H9 (cell line): ENCODE data around the gene CAMTA1. TPM values are rescaled to one million over a fixed set of nuclear protein-coding genes. Genes with fewer than 3 reads are reported as not detected.

Source experiments
- DNase-seq: peaks from one replicate; pipeline ENCODE4 v3.0.0-alpha.2; 2017
- H2AFZ ChIP-seq: one replicate; pipeline ENCODE4 v1.6.1; 2013; ENCODE audit warnings: mild to moderate bottlenecking, low read length, control low read depth, moderate library complexity
- H2AK5ac ChIP-seq: 2 replicates; pipeline ENCODE4 v1.6.1; 2013; ENCODE audit warnings: low read length, control low read depth, mixed read lengths; ENCODE audit not compliant: insufficient read length
- H2BK120ac ChIP-seq: one replicate; pipeline ENCODE4 v1.6.1; 2013; ENCODE audit warnings: low read depth, mild to moderate bottlenecking, low read length, control low read depth, inconsistent platforms; ENCODE audit not compliant: poor library complexity, severe bottlenecking
- H2BK12ac ChIP-seq: 2 replicates; pipeline ENCODE4 v1.6.1; 2013; ENCODE audit warnings: low read length, control low read depth, mixed read lengths, low read depth; ENCODE audit not compliant: insufficient read length
- H2BK15ac ChIP-seq: 2 replicates; pipeline ENCODE4 v1.6.1; 2013; ENCODE audit warnings: low read depth, low read length, control low read depth
- H2BK20ac ChIP-seq: one replicate; pipeline ENCODE4 v1.6.1; 2013; ENCODE audit warnings: low read depth, mild to moderate bottlenecking, low read length, control low read depth, inconsistent platforms; ENCODE audit not compliant: poor library complexity, severe bottlenecking
- H2BK5ac ChIP-seq: 2 replicates; pipeline ENCODE4 v1.6.1; 2013; ENCODE audit warnings: low read length, control low read depth, mixed read lengths; ENCODE audit not compliant: insufficient read length
- H3K14ac ChIP-seq: 2 replicates; pipeline ENCODE4 v1.6.1; 2013; ENCODE audit warnings: low read length, control low read depth; ENCODE audit not compliant: insufficient read depth
- H3K18ac ChIP-seq: 2 replicates; pipeline ENCODE4 v1.6.1; 2013; ENCODE audit warnings: low read depth, mild to moderate bottlenecking, mixed read lengths, low read length, control low read depth; ENCODE audit not compliant: insufficient read length
- H3K23ac ChIP-seq: 2 replicates; pipeline ENCODE4 v1.6.1; 2013; ENCODE audit warnings: low read length, control low read depth, mixed read lengths, low read depth; ENCODE audit not compliant: insufficient read length
- H3K23me2 ChIP-seq: 2 replicates; pipeline ENCODE4 v1.6.1; 2013; ENCODE audit warnings: low read depth, mild to moderate bottlenecking, mixed read lengths, low read length, control low read depth; ENCODE audit not compliant: insufficient read length, poor library complexity, severe bottlenecking
- H3K27ac ChIP-seq: 2 replicates; pipeline ENCODE4 v1.5.1; 2013; ENCODE audit warnings: low read length, control low read depth, mixed read lengths, low read depth; ENCODE audit not compliant: insufficient read length
- H3K27me3 ChIP-seq: 2 replicates; pipeline ENCODE4 v1.6.1; 2013; ENCODE audit warnings: low read length, control low read depth, inconsistent platforms; ENCODE audit not compliant: insufficient read depth
- H3K4ac ChIP-seq: 2 replicates; pipeline ENCODE4 v1.6.1; 2013; ENCODE audit warnings: low read depth, mild to moderate bottlenecking, control low read depth, inconsistent platforms, low read length, moderate library complexity
- H3K4me1 ChIP-seq: 2 replicates; pipeline ENCODE4 v1.6.1; 2013; ENCODE audit warnings: low read length, control low read depth, inconsistent platforms; ENCODE audit not compliant: insufficient read depth
- H3K4me2 ChIP-seq: 2 replicates; pipeline ENCODE4 v1.6.1; 2013; ENCODE audit warnings: low read length, control low read depth, mixed read lengths; ENCODE audit not compliant: insufficient read length, insufficient read depth
- H3K56ac ChIP-seq: 2 replicates; pipeline ENCODE4 v1.6.1; 2013; ENCODE audit warnings: low read depth, mild to moderate bottlenecking, mixed read lengths, low read length, control low read depth; ENCODE audit not compliant: insufficient read length
- H3K79me1 ChIP-seq: 2 replicates; pipeline ENCODE4 v1.6.1; 2013; ENCODE audit warnings: low read depth, mild to moderate bottlenecking, moderate library complexity, low read length, control low read depth, inconsistent platforms; ENCODE audit not compliant: insufficient read depth, poor library complexity, severe bottlenecking
- H3K79me2 ChIP-seq: 2 replicates; pipeline ENCODE4 v1.6.1; 2013; ENCODE audit warnings: low read length, control low read depth, inconsistent platforms; ENCODE audit not compliant: insufficient read depth
- H3K9ac ChIP-seq: 2 replicates; pipeline ENCODE4 v1.6.1; 2013; ENCODE audit warnings: low read length, control low read depth, mixed read lengths; ENCODE audit not compliant: insufficient read length; ENCODE audit errors: extremely low read depth
- H3K9me3 ChIP-seq: one replicate; pipeline ENCODE4 v1.6.1; 2013; ENCODE audit warnings: low read depth, low read length, inconsistent platforms; ENCODE audit not compliant: control insufficient read depth
- H3T11ph ChIP-seq: one replicate; pipeline ENCODE4 v1.6.1; 2013; ENCODE audit warnings: mild to moderate bottlenecking, low read length, control low read depth, inconsistent platforms
- H4K20me1 ChIP-seq: one replicate; pipeline ENCODE4 v1.6.1; 2013; ENCODE audit not compliant: control insufficient read depth, insufficient read length, insufficient read depth
- H4K5ac ChIP-seq: 2 replicates; pipeline ENCODE4 v1.6.1; 2013; ENCODE audit warnings: low read depth, mild to moderate bottlenecking, mixed read lengths, low read length, control low read depth; ENCODE audit not compliant: insufficient read length
- H4K8ac ChIP-seq: replicated peaks from 2 replicates; pipeline ENCODE4 v1.6.1; 2013; ENCODE audit warnings: low read length, control low read depth, mixed read lengths, low read depth; ENCODE audit not compliant: insufficient read length
- H4K91ac ChIP-seq: 2 replicates; pipeline ENCODE4 v1.6.1; 2013; ENCODE audit warnings: low read depth, mild to moderate bottlenecking, moderate library complexity, mixed read lengths, low read length, control low read depth; ENCODE audit not compliant: insufficient read length
- H3K27ac Mint-ChIP-seq, 3 experiments: 2 replicates in 2 of 3; 3 replicates in 1 of 3; pipeline ENCODE4 v1.8.0; 2020 to 2021; ENCODE audit warnings: mixed read lengths in 3 of 3, mild to moderate bottlenecking in 1 of 3, moderate library complexity in 1 of 3
- H3K27me3 Mint-ChIP-seq: 2 replicates; pipeline ENCODE4 v1.8.0; 2021; ENCODE audit warnings: low read depth, mild to moderate bottlenecking, moderate library complexity, mixed read lengths
- H3K36me3 Mint-ChIP-seq, 3 experiments: 2 replicates in 2 of 3; 3 replicates in 1 of 3; pipeline ENCODE4 v1.8.0; 2020 to 2021; ENCODE audit warnings: low read depth in 3 of 3, mixed read lengths in 3 of 3; ENCODE audit not compliant: insufficient read depth in 1 of 3
- H3K4me1 Mint-ChIP-seq, 2 experiments: 2 replicates each; pipeline ENCODE4 v1.8.0; 2020; ENCODE audit warnings: mixed read lengths in 2 of 2
- H3K4me3 Mint-ChIP-seq, 2 experiments: 2 replicates in 1 of 2; 3 replicates in 1 of 2; pipeline ENCODE4 v1.8.0; 2020 to 2021; ENCODE audit warnings: mild to moderate bottlenecking in 2 of 2, mixed read lengths in 2 of 2, moderate library complexity in 1 of 2
- H3K9me3 Mint-ChIP-seq, 2 experiments: 2 replicates in 1 of 2; 3 replicates in 1 of 2; pipeline ENCODE4 v1.8.0; 2020; ENCODE audit warnings: mild to moderate bottlenecking in 2 of 2, mixed read lengths in 2 of 2, moderate library complexity in 1 of 2
- WGBS: extraction: QIAGEN DNeasy Blood & Tissue Kit; methylation state at CpG from one replicate; pipeline ENCODE4 v1.1.7; 2013; ENCODE audit warnings: missing lambda C conversion rate, low lambda C conversion rate, mixed read lengths; ENCODE audit not compliant: insufficient read length; ENCODE audit errors: extremely low coverage; 5-methylcytosine and 5-hydroxymethylcytosine counted together
- total RNA-seq: library from RNA; stranded (reverse); gene quantifications from 2 replicates; pipeline ENCODE4 v1.2.1, GENCODE V29; 2021
- TF ChIP-seq, protein P1 (sequence below): fragments of 200-600 bp; sonication (generic); conservative IDR thresholded peaks from 3 replicates; pipeline ENCODE4 v1.8.0; 2021; ENCODE audit warnings: antibody characterized with exemption, mild to moderate bottlenecking

Gene CAMTA1
- total RNA-seq, 1 experiment from 2014 or later, result 115 TPM

DNA sequence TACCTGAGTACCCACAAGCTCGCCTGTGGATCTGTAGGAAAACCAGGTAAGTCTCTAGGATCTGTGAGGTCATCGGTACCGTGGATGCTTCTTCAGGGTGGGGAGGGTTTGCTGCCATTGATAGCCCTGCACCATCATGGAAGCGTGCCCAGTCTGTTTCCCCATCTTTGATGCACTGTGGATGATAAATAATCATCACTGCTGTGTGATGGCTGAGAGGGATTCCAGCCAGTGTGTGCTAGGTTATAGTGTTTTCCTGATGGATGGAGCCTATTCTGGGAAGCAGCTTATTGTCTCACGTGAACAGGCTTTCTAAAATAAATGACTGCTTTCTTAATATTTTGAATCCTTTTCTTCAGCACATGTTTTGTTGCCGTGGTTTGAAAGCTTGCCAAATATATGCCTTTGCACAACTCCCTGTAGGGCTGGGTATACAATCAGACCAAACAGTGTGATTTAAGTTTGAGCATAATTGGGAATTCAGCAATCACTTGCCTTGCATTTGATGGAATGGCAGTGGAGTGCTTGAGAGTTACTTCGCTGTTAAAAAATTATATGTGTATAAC lies 113.8 kb downstream of the CAMTA1 start:
- Histone ChIP-seq H3K79me2 (no peaks in the 10 kb centered on the region), H3K27ac (no peak overlapping the region)

More for the DNA sequence above, 113.8 kb downstream of the CAMTA1 start:
- H3T11ph ChIP-seq, result no peak overlapping the region
- H2BK120ac ChIP-seq, result no peak overlapping the region
- TF ChIP-seq, protein P1, sequence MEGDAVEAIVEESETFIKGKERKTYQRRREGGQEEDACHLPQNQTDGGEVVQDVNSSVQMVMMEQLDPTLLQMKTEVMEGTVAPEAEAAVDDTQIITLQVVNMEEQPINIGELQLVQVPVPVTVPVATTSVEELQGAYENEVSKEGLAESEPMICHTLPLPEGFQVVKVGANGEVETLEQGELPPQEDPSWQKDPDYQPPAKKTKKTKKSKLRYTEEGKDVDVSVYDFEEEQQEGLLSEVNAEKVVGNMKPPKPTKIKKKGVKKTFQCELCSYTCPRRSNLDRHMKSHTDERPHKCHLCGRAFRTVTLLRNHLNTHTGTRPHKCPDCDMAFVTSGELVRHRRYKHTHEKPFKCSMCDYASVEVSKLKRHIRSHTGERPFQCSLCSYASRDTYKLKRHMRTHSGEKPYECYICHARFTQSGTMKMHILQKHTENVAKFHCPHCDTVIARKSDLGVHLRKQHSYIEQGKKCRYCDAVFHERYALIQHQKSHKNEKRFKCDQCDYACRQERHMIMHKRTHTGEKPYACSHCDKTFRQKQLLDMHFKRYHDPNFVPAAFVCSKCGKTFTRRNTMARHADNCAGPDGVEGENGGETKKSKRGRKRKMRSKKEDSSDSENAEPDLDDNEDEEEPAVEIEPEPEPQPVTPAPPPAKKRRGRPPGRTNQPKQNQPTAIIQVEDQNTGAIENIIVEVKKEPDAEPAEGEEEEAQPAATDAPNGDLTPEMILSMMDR, result no peak
- H2AK5ac ChIP-seq, result no peak overlapping the region
- no peak overlapping the region for H3K18ac ChIP-seq
- no peak overlapping the region for H3K9ac ChIP-seq
- no peak overlapping the region for H4K5ac ChIP-seq
- no peak overlapping the region for H2BK5ac ChIP-seq
- H3K9me3 ChIP-seq, result no peaks in the 10 kb centered on the region
- no peak overlapping the region for H3K4me2 ChIP-seq
- no peak for DNase-seq
- no peaks in the 10 kb centered on the region for H4K20me1 ChIP-seq
- no peak overlapping the region for H3K14ac ChIP-seq
- no peaks in the 10 kb centered on the region for H3K27me3 ChIP-seq
- no peak overlapping the region for H3K23ac ChIP-seq
- Mint-ChIP-seq H3K36me3 (no peaks in the 10 kb centered on the region), H3K4me3 (no peak overlapping the region), H3K27ac (no peak overlapping the region), H3K9me3 (no peaks in the 10 kb centered on the region), H3K4me1 (peaks cover 2 to 6% of the 10 kb centered on the region in 2 experiments; a peak in 2 of 4 replicates), H3K27me3 (no peaks in the 10 kb centered on the region)
- H2BK12ac ChIP-seq, result no peak overlapping the region
- WGBS, result no CpG with 5 or more reads among the region's 7 CpGs
- H4K91ac ChIP-seq, result no peak overlapping the region
- no peaks in the 10 kb centered on the region for H3K4me1 ChIP-seq
- H3K4ac ChIP-seq, result no peak overlapping the region
- H2BK20ac ChIP-seq, result no peak overlapping the region
- no peak overlapping the region for H3K56ac ChIP-seq
- H2AFZ ChIP-seq, result no peak overlapping the region
- no peak overlapping the region for H2BK15ac ChIP-seq
- H3K23me2 ChIP-seq, result no peaks in the 10 kb centered on the region
- H3K79me1 ChIP-seq, result no peaks in the 10 kb centered on the region
- no peak overlapping the region for H4K8ac ChIP-seq
